CD4-positive, alpha-beta T cell treated with Interleukin-6 for 4 hours (primary cell): ENCODE results near the gene ILF3.
A peak's percentile ranks its signal among the peaks of the same experiment; 100 is the strongest.

Source experiments
- DNase-seq: peaks from one replicate; pipeline ENCODE4 v3.0.0-alpha.2; 2020; ENCODE audit warnings: mixed read lengths

Gene ILF3

GRCh38 chr19:10653732-10654609, at the start of gene ILF3:
ILF3 (plus strand) TSS chr19:10654346; CDS start chr19:10670606, 16,260 bp downstream.
- peak; percentile 100 for DNase-seq

- peak; percentile 23 for DNase-seq
Measured at GRCh38 chr19:10604460-10604980, 49.6 kb upstream of the ILF3 start.

- DNase-seq, result no peak
Measured at GRCh38 chr19:10611907-10612306, 42.2 kb upstream of the ILF3 start.

- no peak for DNase-seq
Measured at GRCh38 chr19:10612499-10613119, 41.5 kb upstream of the ILF3 start.

GRCh38 chr19:10615429-10616023, 38.6 kb upstream of the ILF3 start:
- peak; percentile 9 for DNase-seq

GRCh38 chr19:10617409-10618121, 36.6 kb upstream of the ILF3 start:
- DNase-seq, result no peak

- no peak for DNase-seq
Measured at GRCh38 chr19:10618846-10619245, 35.3 kb upstream of the ILF3 start.

GRCh38 chr19:10620786-10621185, 33.4 kb upstream of the ILF3 start:
- no peak for DNase-seq

- DNase-seq, result no peak
Measured at GRCh38 chr19:10621966-10622365, 32.2 kb upstream of the ILF3 start.

GRCh38 chr19:10624585-10624984, 29.6 kb upstream of the ILF3 start:
- peak; percentile 50 for DNase-seq

- DNase-seq, result no peak
Measured at GRCh38 chr19:10625003-10625761, 29.0 kb upstream of the ILF3 start, which contains the start of gene SLC44A2. SLC44A2 (plus strand) TSS chr19:10625553; CDS start chr19:10625634, 81 bp downstream.

GRCh38 chr19:10625762-10626138, 28.4 kb upstream of the ILF3 start:
- DNase-seq, result no peak

- DNase-seq, result no peak
Measured at GRCh38 chr19:10631874-10632273, 22.3 kb upstream of the ILF3 start.

- DNase-seq, result no peak
Measured at GRCh38 chr19:10634430-10634829, 19.7 kb upstream of the ILF3 start.

- no peak for DNase-seq
Measured at GRCh38 chr19:10634963-10635362, 19.2 kb upstream of the ILF3 start.

- no peak for DNase-seq
Measured at GRCh38 chr19:10636304-10636972, 17.7 kb upstream of the ILF3 start.

GRCh38 chr19:10637894-10638293, 16.3 kb upstream of the ILF3 start:
- no peak for DNase-seq

GRCh38 chr19:10639836-10640235, 14.3 kb upstream of the ILF3 start:
- DNase-seq, result no peak

- no peak for DNase-seq
Measured at GRCh38 chr19:10640361-10640760, 13.8 kb upstream of the ILF3 start.

- DNase-seq, result no peak
Measured at GRCh38 chr19:10641248-10641647, 12.9 kb upstream of the ILF3 start.

GRCh38 chr19:10642473-10643171, 11.5 kb upstream of the ILF3 start:
- no peak for DNase-seq
